Measurements from ENCODE around the gene GAL3ST2.

GRCh38 chr2:241759067-241759807 is 17.4 kb upstream of the GAL3ST2 start:
- TF ChIP-seq, protein P1, sequence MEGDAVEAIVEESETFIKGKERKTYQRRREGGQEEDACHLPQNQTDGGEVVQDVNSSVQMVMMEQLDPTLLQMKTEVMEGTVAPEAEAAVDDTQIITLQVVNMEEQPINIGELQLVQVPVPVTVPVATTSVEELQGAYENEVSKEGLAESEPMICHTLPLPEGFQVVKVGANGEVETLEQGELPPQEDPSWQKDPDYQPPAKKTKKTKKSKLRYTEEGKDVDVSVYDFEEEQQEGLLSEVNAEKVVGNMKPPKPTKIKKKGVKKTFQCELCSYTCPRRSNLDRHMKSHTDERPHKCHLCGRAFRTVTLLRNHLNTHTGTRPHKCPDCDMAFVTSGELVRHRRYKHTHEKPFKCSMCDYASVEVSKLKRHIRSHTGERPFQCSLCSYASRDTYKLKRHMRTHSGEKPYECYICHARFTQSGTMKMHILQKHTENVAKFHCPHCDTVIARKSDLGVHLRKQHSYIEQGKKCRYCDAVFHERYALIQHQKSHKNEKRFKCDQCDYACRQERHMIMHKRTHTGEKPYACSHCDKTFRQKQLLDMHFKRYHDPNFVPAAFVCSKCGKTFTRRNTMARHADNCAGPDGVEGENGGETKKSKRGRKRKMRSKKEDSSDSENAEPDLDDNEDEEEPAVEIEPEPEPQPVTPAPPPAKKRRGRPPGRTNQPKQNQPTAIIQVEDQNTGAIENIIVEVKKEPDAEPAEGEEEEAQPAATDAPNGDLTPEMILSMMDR (IDR thresholded peaks at IDR 0.05), result no peak
- no peak for TF ChIP-seq MEF2A (IDR thresholded peaks at IDR 0.05; ENCODE audit: borderline replicate concordance, low read depth)
- TF ChIP-seq NFIC (IDR thresholded peaks at IDR 0.05; ENCODE audit: borderline replicate concordance), result no peak
- no peak for TF ChIP-seq ZBTB33 (IDR thresholded peaks at IDR 0.05; ENCODE audit: borderline replicate concordance, low read depth)
- TF ChIP-seq REST (IDR thresholded peaks at IDR 0.05; ENCODE audit: low read depth, low read length), result no peak
- no peak for TF ChIP-seq JUND (IDR thresholded peaks at IDR 0.05)
- no peak for TF ChIP-seq POLR2AphosphoS5 (IDR thresholded peaks at IDR 0.05; ENCODE audit: low read depth, low read length)
- no peak for TF ChIP-seq TEAD4 (IDR thresholded peaks at IDR 0.05; ENCODE audit: borderline replicate concordance, insufficient read depth)
- no peak for TF ChIP-seq NRF1 (IDR thresholded peaks at IDR 0.05; ENCODE audit: low read depth, low read length)
- no peak for TF ChIP-seq SMC3 (IDR thresholded peaks at IDR 0.05; ENCODE audit: low read depth, low read length)
